ENCODE measurements around the gene NFIC.

Gene NFIC

DNA sequence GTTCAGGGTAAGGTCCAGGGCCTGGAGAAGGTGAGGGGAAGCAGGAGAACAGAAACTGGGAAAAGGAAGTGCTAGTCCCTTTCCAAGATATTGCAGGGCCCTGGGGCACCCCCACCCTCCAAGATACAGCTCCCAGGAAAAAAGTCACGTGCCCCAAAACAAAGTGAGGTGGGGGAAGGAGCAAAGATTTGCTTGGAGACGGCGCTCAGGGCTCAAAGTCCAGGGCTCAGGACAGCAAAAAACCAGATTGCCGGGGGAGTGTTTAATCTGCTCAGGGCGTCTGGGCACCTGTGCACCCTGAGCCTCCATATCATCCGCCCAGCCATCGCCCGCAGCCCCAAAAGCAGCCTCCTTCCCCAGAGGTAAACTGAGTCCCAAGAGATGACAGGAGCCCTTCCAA, 107.6 kb downstream of the NFIC start:
- CTCF ChIA-PET = interaction anchor here (2.0 to 6.9 kb wide), 8 partner anchors 11 to 170 kb away, joined by 6 to 117 read pairs (median 42); partner anchors contain the start of gene SMIM44
- TF ChIP-seq, protein P1, sequence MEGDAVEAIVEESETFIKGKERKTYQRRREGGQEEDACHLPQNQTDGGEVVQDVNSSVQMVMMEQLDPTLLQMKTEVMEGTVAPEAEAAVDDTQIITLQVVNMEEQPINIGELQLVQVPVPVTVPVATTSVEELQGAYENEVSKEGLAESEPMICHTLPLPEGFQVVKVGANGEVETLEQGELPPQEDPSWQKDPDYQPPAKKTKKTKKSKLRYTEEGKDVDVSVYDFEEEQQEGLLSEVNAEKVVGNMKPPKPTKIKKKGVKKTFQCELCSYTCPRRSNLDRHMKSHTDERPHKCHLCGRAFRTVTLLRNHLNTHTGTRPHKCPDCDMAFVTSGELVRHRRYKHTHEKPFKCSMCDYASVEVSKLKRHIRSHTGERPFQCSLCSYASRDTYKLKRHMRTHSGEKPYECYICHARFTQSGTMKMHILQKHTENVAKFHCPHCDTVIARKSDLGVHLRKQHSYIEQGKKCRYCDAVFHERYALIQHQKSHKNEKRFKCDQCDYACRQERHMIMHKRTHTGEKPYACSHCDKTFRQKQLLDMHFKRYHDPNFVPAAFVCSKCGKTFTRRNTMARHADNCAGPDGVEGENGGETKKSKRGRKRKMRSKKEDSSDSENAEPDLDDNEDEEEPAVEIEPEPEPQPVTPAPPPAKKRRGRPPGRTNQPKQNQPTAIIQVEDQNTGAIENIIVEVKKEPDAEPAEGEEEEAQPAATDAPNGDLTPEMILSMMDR (IDR thresholded peaks at IDR 0.05; ENCODE audit: insufficient read depth, low read length, missing control alignments) = no peak
- H3K4me3 ChIP-seq (ENCODE audit: low read depth, low read length) = no peak overlapping the region
- no peak for DNase-seq (ENCODE audit: low read depth, low spot score)
- POLR2A ChIA-PET = no interaction called here

DNA sequence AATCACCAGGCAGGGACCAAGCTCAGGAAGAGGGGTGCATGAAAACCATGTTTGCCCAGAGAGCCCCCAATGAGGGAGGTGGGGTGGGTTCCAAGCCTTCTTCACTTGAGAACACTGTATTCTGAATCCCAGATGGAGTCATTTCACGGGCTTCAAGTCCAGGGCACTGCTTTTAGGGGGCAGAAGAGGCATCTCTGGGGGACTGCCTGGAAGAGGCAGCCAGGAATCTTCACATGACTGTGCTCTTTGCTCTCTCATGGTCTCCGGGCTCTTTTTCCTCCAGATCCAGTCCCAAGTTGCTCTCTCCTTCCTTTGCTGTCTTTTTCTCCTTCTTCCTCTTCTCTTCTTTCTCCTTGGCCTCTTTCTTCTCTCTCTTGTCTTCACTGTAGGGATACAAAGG, 108.2 kb downstream of the NFIC start:
- no peak overlapping the region for H3K4me3 ChIP-seq (ENCODE audit: low read depth, low read length)
- TF ChIP-seq, protein P1 (IDR thresholded peaks at IDR 0.05; ENCODE audit: insufficient read depth, low read length, missing control alignments) = no peak
- DNase-seq (ENCODE audit: low read depth, low spot score) = no peak
- CTCF ChIA-PET = interaction anchor here (2.3 to 6.9 kb wide), 6 partner anchors 10 to 171 kb away, joined by 14 to 117 read pairs (median 64); partner anchors contain the start of gene SMIM44
- POLR2A ChIA-PET = no interaction called here

DNA sequence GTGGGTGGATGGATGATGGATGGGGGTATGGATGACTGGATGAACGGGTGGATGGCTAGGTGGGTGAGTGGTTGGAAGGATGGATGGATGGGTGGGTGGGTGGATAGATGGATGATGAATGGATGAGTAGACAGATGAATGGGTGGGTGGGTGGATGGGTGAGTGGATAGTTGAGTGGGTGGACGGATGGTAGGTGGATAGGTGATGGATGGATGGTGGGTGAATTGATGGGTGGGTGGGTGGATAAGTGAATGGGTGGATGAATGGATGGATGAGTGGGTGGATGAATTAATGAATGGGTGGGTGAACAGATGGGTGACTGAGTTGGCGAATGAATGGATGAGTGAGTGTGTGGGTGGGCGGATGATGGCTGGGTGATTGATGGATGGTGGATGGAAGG, 109.1 kb downstream of the NFIC start:
- ChIA-PET POLR2A (no interaction called here), CTCF (no interaction called here)
- DNase-seq (ENCODE audit: low read depth, low spot score) = no peak
- no peak overlapping the region for H3K4me3 ChIP-seq (ENCODE audit: low read depth, low read length)
- TF ChIP-seq, protein P1 (IDR thresholded peaks at IDR 0.05; ENCODE audit: insufficient read depth, low read length, missing control alignments) = no peak

DNA sequence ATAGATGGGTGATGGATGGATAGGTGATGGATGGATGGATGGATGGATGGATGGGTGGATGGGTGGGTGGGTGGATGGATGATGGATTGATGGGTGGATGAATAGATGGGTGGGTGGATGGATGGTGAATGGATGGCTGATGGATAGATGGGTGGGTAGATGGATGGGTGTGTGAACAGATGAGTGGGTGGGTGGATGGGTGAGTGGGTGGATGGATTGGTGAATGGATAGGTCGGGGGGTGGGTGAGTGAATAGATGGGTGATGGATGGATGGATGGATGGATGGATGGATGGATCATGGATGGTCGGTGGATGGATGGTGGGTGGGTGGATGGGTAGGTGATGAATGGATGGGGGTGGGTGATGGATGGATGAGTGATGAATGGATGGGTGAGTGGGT, 110.4 kb downstream of the NFIC start:
- no peak for DNase-seq (ENCODE audit: low read depth, low spot score)
- TF ChIP-seq, protein P1 (IDR thresholded peaks at IDR 0.05; ENCODE audit: insufficient read depth, low read length, missing control alignments) = no peak
- ChIA-PET POLR2A (no interaction called here), CTCF (interaction anchor here (1.0 kb wide), 1 partner anchor 151 kb away, joined by 3 read pairs; no protein-coding TSS in a partner anchor)
- no peak overlapping the region for H3K4me3 ChIP-seq (ENCODE audit: low read depth, low read length)

DNA sequence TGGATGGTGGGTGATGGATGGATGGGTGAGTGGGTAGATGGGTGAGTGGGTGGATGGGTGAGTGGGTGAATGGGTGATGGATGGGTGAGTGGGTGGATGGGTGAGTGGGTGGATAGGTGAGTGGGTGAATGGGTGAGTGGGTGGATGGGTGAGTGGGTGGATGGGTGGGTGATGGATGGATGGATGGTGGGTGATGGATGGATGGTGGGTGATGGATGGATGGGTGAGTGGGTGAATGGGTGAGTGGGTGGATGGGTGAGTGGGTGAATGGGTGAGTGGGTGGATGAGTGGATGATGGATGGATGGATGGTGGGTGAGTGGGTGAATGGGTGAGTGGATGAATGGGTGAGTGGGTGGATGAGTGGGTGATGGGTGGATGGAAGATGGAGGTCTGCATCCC, 111.1 kb downstream of the NFIC start:
- TF ChIP-seq, protein P1 (IDR thresholded peaks at IDR 0.05; ENCODE audit: insufficient read depth, low read length, missing control alignments) = no peak
- ChIA-PET CTCF (interaction anchor here (1.0 to 11.2 kb wide), 2 partner anchors 173 to 522 kb away, joined by 3 to 129 read pairs; no protein-coding TSS in a partner anchor), POLR2A (no interaction called here)
- no peak overlapping the region for H3K4me3 ChIP-seq (ENCODE audit: low read depth, low read length)
- DNase-seq (ENCODE audit: low read depth, low spot score) = no peak

DNA sequence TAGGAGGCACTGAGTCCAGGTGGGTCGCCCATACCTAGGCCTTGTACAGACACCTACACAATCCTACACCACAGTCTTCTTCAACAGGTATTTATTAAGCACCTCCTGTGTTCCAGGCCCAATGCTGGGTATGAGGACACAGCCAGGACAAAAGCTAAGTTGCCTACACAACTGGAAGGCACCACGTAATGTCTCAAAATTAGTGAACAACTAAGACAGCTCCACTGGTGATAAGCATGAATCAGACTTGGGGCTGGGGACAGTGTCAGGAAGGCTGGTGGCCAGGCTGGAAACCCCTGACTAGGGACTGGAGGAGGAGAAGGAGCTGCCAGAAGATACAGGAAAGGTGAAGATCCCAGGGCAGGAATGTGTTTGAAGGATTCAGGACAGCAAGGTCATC, 111.6 kb downstream of the NFIC start:
- H3K4me3 ChIP-seq (ENCODE audit: low read depth, low read length) = no peak overlapping the region
- DNase-seq (ENCODE audit: low read depth, low spot score) = no peak
- TF ChIP-seq, protein P1 (IDR thresholded peaks at IDR 0.05; ENCODE audit: insufficient read depth, low read length, missing control alignments) = no peak
- ChIA-PET POLR2A (no interaction called here), CTCF (interaction anchor here (1.0 to 11.2 kb wide), 3 partner anchors 48 to 522 kb away, joined by 3 to 129 read pairs (median 4); no protein-coding TSS in a partner anchor)
